Measurements from ENCODE around the gene PPEF2. TPM values are rescaled to one million over a fixed set of nuclear protein-coding genes. Genes with fewer than 3 reads are reported as not detected.
"Not testable (repeated sequence)": the region's sequence is repeated elsewhere in the genome, so short reads cannot be mapped to it uniquely, and the experiment has no call there.

Gene PPEF2, protein sequence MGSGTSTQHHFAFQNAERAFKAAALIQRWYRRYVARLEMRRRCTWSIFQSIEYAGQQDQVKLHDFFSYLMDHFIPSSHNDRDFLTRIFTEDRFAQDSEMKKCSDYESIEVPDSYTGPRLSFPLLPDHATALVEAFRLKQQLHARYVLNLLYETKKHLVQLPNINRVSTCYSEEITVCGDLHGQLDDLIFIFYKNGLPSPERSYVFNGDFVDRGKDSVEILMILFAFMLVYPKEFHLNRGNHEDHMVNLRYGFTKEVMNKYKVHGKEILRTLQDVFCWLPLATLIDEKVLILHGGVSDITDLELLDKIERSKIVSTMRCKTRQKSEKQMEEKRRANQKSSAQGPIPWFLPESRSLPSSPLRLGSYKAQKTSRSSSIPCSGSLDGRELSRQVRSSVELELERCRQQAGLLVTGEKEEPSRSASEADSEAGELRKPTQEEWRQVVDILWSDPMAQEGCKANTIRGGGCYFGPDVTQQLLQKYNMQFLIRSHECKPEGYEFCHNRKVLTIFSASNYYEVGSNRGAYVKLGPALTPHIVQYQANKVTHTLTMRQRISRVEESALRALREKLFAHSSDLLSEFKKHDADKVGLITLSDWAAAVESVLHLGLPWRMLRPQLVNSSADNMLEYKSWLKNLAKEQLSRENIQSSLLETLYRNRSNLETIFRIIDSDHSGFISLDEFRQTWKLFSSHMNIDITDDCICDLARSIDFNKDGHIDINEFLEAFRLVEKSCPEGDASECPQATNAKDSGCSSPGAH
- total RNA-seq: under 1 TPM; 0.17 TPM

- Mint-ChIP-seq H3K36me3 (no peaks in the 10 kb centered on the region), H3K27me3 (peaks cover 10% of the 10 kb centered on the region), H3K27ac (no peak within 1 kb of the TSS), H3K9me3 (no peaks in the 10 kb centered on the region), H3K4me1 (peaks cover 4% of the 10 kb centered on the region), H3K4me3 (no peak within 1 kb of the TSS)
- POLR2A ChIA-PET: no interaction called here
- ATAC-seq (ENCODE audit: low read depth) (no peak), DNase-seq (no peak)
These were observed at the start of gene PPEF2 for GRCh38 chr4:75902352-75902751. PPEF2 (minus strand) TSS chr4:75902452; CDS start chr4:75896325, 6,127 bp downstream.

DNA sequence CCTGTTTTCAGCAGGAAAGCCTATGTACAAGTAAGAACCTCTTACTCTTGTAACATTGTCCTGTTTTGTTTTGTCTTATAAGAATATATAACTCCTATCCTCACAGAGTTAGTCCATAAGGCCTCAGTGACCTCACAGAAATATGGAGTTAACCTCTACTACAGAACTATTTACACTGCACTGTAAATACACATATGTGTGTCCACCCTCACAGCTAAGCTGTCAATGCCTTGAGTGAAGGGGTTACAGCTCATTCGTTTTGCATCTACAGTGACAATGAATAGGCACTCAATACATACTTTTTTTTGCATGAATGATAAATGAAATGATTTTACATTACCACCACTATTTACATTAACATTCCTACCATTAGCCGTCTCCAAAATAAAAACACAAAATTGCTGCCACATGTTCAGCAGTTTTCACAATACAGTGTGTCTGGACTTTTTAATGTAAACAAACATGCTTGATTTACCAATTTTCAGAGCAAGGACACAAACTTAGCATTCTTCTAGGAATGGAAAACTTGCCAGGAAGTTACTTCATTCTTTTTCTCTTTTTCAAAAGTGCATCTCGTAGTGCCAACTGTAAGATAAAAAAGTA, 48.1 kb upstream of the PPEF2 start:
- peaks cover 29% of the 10 kb centered on the region for H3K36me3 Mint-ChIP-seq
- no peak overlapping the region for H3K4me3 Mint-ChIP-seq
- POLR2A ChIA-PET: interaction anchor here (0.6 kb wide), 1 partner anchor 9 kb away, joined by 3 read pairs; the partner anchor contains the start of gene NAAA
- ATAC-seq (ENCODE audit: low read depth) (no peak), DNase-seq (no peak)
- H3K27me3 Mint-ChIP-seq: no peaks in the 10 kb centered on the region
- peaks cover 4% of the 10 kb centered on the region for H3K4me1 Mint-ChIP-seq
- no peak overlapping the region for H3K27ac Mint-ChIP-seq
- H3K9me3 Mint-ChIP-seq: no peaks in the 10 kb centered on the region

DNA sequence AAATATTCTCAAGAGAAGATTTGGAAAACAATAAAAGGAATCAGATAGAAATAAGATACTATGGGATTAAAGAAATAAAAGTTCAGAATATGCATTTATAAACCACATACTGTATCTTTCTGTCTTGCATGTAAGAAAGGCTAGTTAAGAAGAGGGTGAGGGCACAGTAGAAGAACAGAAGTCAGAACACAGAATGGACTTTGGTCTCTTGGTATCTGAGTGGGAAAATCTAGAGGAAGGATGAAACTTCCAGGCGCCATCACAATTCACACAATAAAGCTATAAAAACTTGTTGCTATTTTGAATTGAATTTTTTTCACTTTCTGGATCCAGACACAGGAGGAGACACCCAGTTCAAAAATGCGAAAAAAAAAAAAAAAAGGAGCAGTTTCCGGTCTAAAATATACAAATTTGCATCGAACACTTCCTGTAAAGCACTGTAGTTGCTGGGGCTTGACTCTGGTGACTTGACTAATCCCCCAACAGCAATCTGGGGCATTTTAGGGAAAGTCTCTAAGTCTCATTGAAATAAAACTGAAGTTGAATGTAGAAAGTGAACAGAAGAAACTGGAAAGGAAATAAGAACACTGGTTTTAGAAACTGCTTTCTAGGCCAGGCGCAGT, 46.7 kb upstream of the PPEF2 start:
- H3K4me3 Mint-ChIP-seq: no peak overlapping the region
- H3K36me3 Mint-ChIP-seq: peaks cover 25% of the 10 kb centered on the region
- no peaks in the 10 kb centered on the region for H3K27me3 Mint-ChIP-seq
- no peaks in the 10 kb centered on the region for H3K9me3 Mint-ChIP-seq
- peaks cover 4% of the 10 kb centered on the region for H3K4me1 Mint-ChIP-seq
- no peak for DNase-seq
- H3K27ac Mint-ChIP-seq: no peak overlapping the region
- ATAC-seq (ENCODE audit: low read depth): no peak
- POLR2A ChIA-PET: interaction anchor here (1.2 kb wide), 1 partner anchor 9 kb away, joined by 4 read pairs; no protein-coding TSS in a partner anchor

DNA sequence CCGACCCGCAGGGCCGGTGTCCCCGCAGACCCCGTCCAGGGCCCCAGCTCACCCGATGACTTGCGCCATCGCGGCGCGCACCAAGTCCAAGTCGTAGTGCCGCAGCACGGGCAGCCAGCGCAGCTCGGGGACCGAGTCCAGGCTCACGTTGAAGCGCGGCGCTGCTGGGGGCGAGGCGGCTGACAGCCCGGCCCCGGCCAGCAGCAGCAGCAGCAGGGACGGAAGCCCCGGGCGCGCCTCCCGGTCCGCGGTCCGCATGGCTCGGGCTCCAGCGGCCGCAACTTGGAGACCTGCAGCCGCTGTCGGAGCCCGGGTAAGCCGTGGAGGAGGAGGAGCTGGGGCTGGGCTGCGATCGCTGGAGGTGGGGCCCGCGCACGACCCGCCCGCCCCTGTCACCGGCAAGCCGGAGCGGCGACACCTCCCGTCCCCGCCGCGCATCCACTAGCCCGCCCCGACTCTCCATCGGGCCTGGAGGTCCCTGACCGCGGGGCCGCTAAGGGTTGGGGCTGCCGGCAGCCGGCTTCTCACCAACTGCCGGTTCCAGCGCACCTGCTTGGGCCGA, 38.5 kb upstream of the PPEF2 start, which contains the start of gene NAAA:
NAAA (minus strand) TSS at position 322 of the 562 bp plus-strand sequence; CDS start at position 258, 64 bp downstream.
- no peaks in the 10 kb centered on the region for H3K27me3 Mint-ChIP-seq
- peaks cover 13% of the 10 kb centered on the region for H3K4me1 Mint-ChIP-seq
- no peaks in the 10 kb centered on the region for H3K9me3 Mint-ChIP-seq
- DNase-seq (peak; percentile 88), ATAC-seq (ENCODE audit: low read depth) (peak; percentile 83)
- H3K4me3 Mint-ChIP-seq: peak within 1 kb of the TSS; percentile 97
- H3K27ac Mint-ChIP-seq: peak within 1 kb of the TSS; percentile 97
- POLR2A ChIA-PET: interaction anchor here (0.6 to 2.3 kb wide), 14 partner anchors 9 to 427 kb away, joined by 3 to 17 read pairs (median 6); partner anchors contain the start of genes G3BP2, NUP54, RCHY1 and SDAD1
- peaks cover 8% of the 10 kb centered on the region for H3K36me3 Mint-ChIP-seq

DNA sequence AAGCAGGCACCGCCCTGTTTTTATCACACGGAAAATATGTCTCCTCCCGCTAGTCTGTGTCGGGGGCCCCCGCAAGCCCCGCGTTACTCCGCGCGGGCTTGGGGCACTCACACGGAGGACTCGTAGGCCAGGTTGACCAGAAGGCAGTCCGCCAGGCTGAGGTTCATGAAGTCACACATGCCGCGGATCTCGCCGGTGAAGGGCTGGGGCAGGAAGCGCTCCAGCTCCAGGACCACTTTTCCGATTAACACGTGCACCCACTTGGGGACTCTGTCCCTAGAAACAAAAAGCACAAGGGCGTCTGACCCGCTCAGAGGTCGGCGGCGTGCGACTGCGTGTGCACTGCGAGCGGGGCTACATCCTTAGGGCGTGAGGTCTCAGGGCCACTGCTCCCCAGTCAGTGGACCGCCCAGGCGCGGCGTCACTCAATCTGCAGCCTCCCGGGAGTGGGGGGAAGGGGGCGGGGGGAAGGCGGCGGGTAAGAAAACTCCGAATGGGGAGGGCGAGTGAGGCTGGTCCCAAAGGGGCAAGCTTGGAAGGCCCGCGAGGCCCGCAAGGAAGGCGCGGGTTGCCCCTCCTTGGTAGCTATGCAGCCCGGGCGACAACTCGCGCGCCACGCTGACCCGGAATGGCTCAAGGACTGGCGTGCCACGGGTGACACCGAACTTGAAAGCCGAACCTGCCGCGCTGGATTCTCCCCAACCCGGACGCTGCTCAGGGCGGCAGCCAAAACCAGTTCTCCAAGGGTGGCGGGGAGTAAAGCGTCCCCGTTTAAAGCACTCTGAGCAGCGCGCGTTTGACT, 37.8 kb upstream of the PPEF2 start:
- DNase-seq (peak; percentile 80), ATAC-seq (ENCODE audit: low read depth) (peak; percentile 74)
- H3K4me1 Mint-ChIP-seq: peaks cover 12% of the 10 kb centered on the region
- H3K27ac Mint-ChIP-seq: peak overlapping the region; percentile 97
- POLR2A ChIA-PET: interaction anchor here (0.6 to 2.3 kb wide), 14 partner anchors 8 to 426 kb away, joined by 3 to 17 read pairs (median 6); partner anchors contain the start of genes G3BP2, NUP54, RCHY1 and SDAD1
- peaks cover 6% of the 10 kb centered on the region for H3K36me3 Mint-ChIP-seq
- no peaks in the 10 kb centered on the region for H3K27me3 Mint-ChIP-seq
- no peaks in the 10 kb centered on the region for H3K9me3 Mint-ChIP-seq
- peak overlapping the region; percentile 97 for H3K4me3 Mint-ChIP-seq

DNA sequence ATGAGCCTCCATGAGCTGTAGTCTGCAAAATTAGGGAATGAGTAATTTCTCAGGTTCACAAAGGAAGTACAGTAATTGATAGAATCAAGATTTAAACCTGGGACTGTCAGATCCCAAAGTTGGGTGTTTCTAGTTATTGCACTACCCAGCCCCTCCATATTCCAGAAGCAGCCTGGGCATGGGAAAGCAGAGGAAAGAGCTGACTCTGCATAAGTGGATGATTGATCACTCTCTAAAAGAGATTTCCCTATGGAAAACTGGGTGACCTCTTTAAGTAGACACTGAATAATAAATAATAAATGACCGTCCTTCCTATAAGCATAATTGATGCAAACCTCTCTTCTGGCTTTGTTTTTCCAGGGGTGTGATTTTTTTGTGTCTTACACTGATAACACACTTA, 33.4 kb upstream of the PPEF2 start:
- ATAC-seq (ENCODE audit: low read depth): no peak
- POLR2A ChIA-PET: no interaction called here

DNA sequence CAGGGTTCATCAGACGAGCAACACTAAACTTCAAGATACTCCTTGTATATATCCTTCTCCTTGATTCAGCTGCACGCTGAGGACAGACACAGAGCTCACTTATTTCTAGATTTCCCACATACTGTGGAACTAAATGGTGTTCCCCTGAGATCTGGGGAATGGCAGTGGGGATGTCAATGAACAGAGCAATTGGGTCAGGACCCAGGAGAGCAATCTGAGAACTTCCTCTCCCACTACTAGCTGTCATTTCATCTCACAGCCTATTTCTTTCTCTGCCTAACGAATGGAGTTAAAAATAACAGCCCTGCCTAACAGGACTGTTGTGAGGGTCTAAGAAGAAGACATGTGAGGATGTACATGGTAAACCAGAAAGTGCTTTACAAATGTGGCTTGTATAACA, 27.9 kb upstream of the PPEF2 start:
- ATAC-seq (ENCODE audit: low read depth) (no peak), DNase-seq (no peak)
- H3K36me3 Mint-ChIP-seq: peaks cover 9% of the 10 kb centered on the region
- no peaks in the 10 kb centered on the region for H3K9me3 Mint-ChIP-seq
- no peak overlapping the region for H3K27ac Mint-ChIP-seq
- H3K27me3 Mint-ChIP-seq: no peaks in the 10 kb centered on the region
- H3K4me1 Mint-ChIP-seq: peaks cover 2% of the 10 kb centered on the region
- no peak overlapping the region for H3K4me3 Mint-ChIP-seq
- POLR2A ChIA-PET: interaction anchor here (1.0 kb wide), 1 partner anchor 11 kb away, joined by 3 read pairs; the partner anchor contains the start of gene NAAA

More for the DNA sequence above, 33.4 kb upstream of the PPEF2 start:
- Mint-ChIP-seq H3K27me3 (no peaks in the 10 kb centered on the region), H3K4me1 (peaks cover 12% of the 10 kb centered on the region), H3K27ac (no peak overlapping the region), H3K36me3 (peaks cover 8% of the 10 kb centered on the region), H3K9me3 (no peaks in the 10 kb centered on the region), H3K4me3 (no peak overlapping the region)
- no peak for DNase-seq

- H3K27me3 Mint-ChIP-seq; H3K9me3 Mint-ChIP-seq; ATAC-seq (ENCODE audit: low read depth); DNase-seq; POLR2A ChIA-PET; H3K4me3 Mint-ChIP-seq; H3K4me1 Mint-ChIP-seq; H3K27ac Mint-ChIP-seq: not testable (repeated sequence)
- H3K36me3 Mint-ChIP-seq: peaks cover 20% of the 10 kb centered on the region
These were observed 22.7 kb upstream of the PPEF2 start for GRCh38 chr4:75924916-75925315.

DNA sequence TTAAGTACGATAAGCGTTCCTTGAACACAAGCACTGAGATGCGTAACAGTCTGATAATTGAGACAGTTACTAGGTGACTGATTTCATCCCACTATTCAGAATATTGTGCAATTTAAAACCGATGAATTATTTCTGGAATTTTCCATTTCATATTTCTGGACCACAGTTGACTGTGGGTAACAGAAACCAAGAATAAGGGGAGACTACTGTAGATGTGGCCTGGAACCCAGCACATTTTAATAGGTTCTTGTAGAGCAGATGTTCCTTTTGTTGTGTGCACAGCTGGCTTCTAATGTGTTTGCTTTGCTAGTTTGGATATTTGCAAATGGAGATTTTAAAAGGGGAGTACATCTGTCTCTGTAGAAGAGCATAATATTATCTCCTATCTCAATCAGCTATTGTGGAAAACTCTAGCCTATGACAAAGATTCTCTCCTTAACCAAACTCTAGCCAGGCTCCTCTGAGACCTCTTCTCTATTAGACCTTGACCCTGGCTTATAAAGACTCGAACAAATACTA, 22.1 kb upstream of the PPEF2 start:
- Mint-ChIP-seq H3K27me3 (no peaks in the 10 kb centered on the region), H3K4me1 (peaks cover 2% of the 10 kb centered on the region), H3K4me3 (no peak overlapping the region), H3K27ac (no peak overlapping the region), H3K9me3 (no peaks in the 10 kb centered on the region), H3K36me3 (peaks cover 20% of the 10 kb centered on the region)
- no peak for ATAC-seq (ENCODE audit: low read depth)
- no peak for DNase-seq
- POLR2A ChIA-PET: no interaction called here

- H3K4me3 Mint-ChIP-seq: no peak overlapping the region
- no peaks in the 10 kb centered on the region for H3K9me3 Mint-ChIP-seq
- no peaks in the 10 kb centered on the region for H3K27me3 Mint-ChIP-seq
- no peaks in the 10 kb centered on the region for H3K4me1 Mint-ChIP-seq
- ATAC-seq (ENCODE audit: low read depth) (no peak), DNase-seq (no peak)
- peaks cover 15% of the 10 kb centered on the region for H3K36me3 Mint-ChIP-seq
- POLR2A ChIA-PET: no interaction called here
- H3K27ac Mint-ChIP-seq: no peak overlapping the region
These were observed 20.3 kb upstream of the PPEF2 start for GRCh38 chr4:75922588-75922987.

DNA sequence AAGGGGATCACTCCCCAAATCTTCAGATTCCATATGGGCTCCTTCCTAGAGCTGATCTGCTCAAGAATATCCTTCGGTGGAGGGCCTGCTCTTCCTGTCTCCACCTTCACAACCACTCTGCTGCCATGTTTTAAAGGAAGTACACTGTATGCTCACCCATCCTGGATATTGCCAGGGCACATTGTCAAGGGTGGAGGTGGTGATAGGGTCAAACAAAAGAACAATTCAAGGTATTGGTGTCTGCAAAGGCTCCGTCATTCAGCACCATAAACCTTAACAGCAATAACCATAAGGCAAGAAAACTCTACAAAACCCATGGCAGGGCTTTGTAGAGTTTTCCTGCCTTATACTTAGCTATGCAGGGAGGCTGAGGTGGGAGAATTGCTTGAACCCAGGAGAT, 19.7 kb upstream of the PPEF2 start:
- DNase-seq (no peak), ATAC-seq (ENCODE audit: low read depth) (no peak)
- H3K9me3 Mint-ChIP-seq: no peaks in the 10 kb centered on the region
- peaks cover 15% of the 10 kb centered on the region for H3K36me3 Mint-ChIP-seq
- H3K27ac Mint-ChIP-seq: no peak overlapping the region
- no peak overlapping the region for H3K4me3 Mint-ChIP-seq
- H3K4me1 Mint-ChIP-seq: no peaks in the 10 kb centered on the region
- H3K27me3 Mint-ChIP-seq: no peaks in the 10 kb centered on the region
- POLR2A ChIA-PET: no interaction called here

- POLR2A ChIA-PET: no interaction called here
- Mint-ChIP-seq H3K4me3 (no peak overlapping the region), H3K27me3 (no peaks in the 10 kb centered on the region), H3K9me3 (no peaks in the 10 kb centered on the region), H3K27ac (no peak overlapping the region), H3K36me3 (peaks cover 14% of the 10 kb centered on the region), H3K4me1 (no peaks in the 10 kb centered on the region)
- DNase-seq (no peak), ATAC-seq (ENCODE audit: low read depth) (no peak)
These were observed 18.1 kb upstream of the PPEF2 start for GRCh38 chr4:75920327-75920726.

Measured in activated naive CD8-positive, alpha-beta T cell treated with anti-CD3 and anti-CD28 coated beads, Interleukin-2, amount 10 ng/mL, durations not matched to agents 7 days and 5 days (primary cell).